ENCODE measurements around the gene MAN2C1.
"Not testable (repeated sequence)": the region's sequence is repeated elsewhere in the genome, so short reads cannot be mapped to it uniquely, and the experiment has no call there.

Gene MAN2C1

DNA sequence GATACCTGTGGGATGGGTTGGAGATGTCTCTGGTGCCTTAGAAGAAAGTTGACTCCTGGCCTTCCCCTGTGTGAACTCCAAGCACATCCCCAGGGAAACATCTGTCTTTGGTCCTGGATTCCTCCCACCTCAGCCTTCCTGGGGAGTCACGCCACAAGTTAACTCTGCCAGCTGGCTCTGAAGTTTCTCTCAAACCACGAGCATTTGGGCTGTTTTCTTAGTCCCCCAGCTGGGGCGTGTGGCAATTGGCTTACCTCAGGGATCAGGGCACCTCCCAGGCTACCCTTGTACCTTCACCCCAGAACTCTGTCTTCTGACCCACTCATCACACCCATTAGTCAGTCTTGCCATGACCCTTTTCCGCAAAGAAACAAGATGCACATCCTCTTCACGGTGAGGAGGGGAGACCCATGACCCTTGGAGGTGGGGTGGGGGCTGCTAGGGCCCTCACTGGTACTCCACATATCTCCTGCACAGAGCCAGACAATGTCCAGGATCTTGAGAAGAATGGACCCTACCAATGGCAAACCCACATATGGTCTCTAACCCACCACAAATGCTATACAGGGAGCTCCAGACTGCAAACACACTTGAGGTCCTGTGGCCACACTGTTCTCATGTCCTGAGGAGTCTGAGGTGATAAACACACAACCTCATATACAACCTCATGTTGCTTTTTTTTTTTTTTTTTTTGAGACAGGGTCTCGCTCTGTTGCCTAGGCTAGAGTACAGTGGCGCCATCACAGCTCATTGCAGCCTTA lies 17.6 kb downstream of the MAN2C1 start:
- no peak overlapping the region for H3K4me3 ChIP-seq (ENCODE audit: low read length)
- no peak overlapping the region for H3K9ac ChIP-seq (ENCODE audit: low read length)
- H3K27ac ChIP-seq (ENCODE audit: low read length) = no peak overlapping the region
- H3K9me3 ChIP-seq (ENCODE audit: control insufficient read depth, low read depth, low read length) = no peaks in the 10 kb centered on the region
- H3K4me1 ChIP-seq (ENCODE audit: control insufficient read depth, low read depth, low read length) = no peaks in the 10 kb centered on the region
- peaks cover 2% of the 10 kb centered on the region for H3K36me3 ChIP-seq (ENCODE audit: control insufficient read depth, low read depth, low read length)
- H3K27me3 ChIP-seq (ENCODE audit: control insufficient read depth, insufficient read depth, low read length) = peaks cover 40% of the 10 kb centered on the region

DNA sequence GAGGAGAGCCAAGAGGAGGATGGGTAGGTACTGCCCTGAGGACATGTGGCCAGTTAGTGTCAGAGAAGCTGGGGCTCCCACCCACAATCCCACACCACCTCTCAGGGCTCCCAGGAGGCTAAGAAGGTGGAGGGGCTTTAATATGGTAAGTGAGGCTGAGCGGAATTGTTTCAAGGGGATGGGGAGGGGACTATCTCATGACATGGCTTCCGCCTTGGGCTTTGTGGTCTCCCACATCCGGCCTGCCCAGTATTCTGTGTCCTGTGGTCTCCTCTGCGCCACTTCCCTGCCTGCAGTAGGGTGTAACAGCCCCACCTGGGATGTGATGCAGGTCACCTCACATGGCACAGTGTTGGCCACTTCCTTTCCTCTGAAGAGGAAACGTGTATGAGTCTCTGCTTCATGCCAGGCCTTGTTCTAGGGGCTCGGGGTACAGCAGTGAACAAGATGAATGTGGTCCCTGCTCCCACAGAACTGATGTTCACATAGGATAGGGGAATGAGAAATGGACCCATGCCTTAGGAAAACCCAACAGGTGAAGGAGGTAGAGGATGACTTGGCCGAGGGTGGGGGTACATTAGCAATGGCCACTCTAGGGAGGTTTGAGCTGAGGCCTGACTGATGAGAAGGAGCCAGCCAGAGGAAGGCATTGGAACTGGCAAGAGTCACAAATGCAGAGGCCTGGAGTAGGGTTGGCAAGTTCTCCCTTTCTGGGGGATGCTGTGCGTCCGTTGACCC lies 18.4 kb downstream of the MAN2C1 start:
- H3K36me3 ChIP-seq (ENCODE audit: control insufficient read depth, low read depth, low read length) = no peaks in the 10 kb centered on the region
- H3K9me3 ChIP-seq (ENCODE audit: control insufficient read depth, low read depth, low read length) = no peaks in the 10 kb centered on the region
- H3K4me3 ChIP-seq (ENCODE audit: low read length) = no peak overlapping the region
- H3K4me1 ChIP-seq (ENCODE audit: control insufficient read depth, low read depth, low read length) = no peaks in the 10 kb centered on the region
- H3K9ac ChIP-seq (ENCODE audit: low read length) = no peak overlapping the region
- peaks cover 45% of the 10 kb centered on the region for H3K27me3 ChIP-seq (ENCODE audit: control insufficient read depth, insufficient read depth, low read length)
- no peak overlapping the region for H3K27ac ChIP-seq (ENCODE audit: low read length)

DNA sequence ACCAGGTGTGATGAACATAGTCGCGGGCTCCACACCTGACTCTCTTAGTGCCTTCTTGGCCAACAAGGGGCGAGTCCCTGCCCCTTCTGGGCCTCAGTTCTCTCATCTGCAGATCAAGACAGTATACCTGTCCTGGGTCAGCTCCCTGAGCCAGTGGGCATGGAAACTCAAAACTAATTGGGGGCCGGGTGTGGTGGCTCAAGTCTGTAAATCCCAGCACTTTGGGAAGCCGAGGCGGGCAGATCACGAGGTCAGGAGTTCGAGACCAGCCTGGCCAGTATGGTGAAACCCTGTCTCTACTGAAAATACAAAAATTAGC lies 19.1 kb downstream of the MAN2C1 start:
- peaks cover 45% of the 10 kb centered on the region for H3K27me3 ChIP-seq (ENCODE audit: control insufficient read depth, insufficient read depth, low read length)
- H3K9ac ChIP-seq (ENCODE audit: low read length); H3K4me3 ChIP-seq (ENCODE audit: low read length); H3K4me1 ChIP-seq (ENCODE audit: control insufficient read depth, low read depth, low read length); H3K36me3 ChIP-seq (ENCODE audit: control insufficient read depth, low read depth, low read length); H3K9me3 ChIP-seq (ENCODE audit: control insufficient read depth, low read depth, low read length); H3K27ac ChIP-seq (ENCODE audit: low read length): not testable (repeated sequence)

DNA sequence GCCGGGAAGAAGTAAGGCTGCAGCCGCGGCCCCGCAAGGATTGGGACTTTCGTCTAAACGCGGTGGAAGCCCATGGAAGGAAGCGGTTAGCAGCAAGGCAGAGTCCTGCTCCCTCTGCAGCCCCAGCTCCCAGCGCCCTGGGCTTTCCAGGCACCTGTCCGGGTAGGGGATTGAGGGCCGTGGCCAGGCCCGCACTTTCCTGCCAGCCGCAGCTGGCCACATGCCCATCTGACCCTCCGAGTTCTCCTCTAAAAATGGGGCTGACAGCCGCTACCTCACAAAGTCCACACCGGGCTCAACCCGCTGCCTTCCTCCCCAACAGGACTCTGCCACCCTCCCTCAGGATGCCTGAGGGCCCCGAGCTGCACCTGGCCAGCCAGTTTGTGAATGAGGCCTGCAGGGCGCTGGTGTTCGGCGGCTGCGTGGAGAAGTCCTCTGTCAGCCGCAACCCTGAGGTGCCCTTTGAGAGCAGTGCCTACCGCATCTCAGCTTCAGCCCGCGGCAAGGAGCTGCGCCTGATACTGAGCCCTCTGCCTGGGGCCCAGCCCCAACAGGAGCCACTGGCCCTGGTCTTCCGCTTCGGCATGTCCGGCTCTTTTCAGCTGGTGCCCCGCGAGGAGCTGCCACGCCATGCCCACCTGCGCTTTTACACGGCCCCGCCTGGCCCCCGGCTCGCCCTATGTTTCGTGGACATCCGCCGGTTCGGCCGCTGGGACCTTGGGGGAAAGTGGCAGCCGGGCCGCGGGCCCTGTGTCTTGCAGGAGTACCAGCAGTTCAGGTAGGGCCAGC lies 19.7 kb downstream of the MAN2C1 start:
- Histone ChIP-seq H3K9me3 (ENCODE audit: control insufficient read depth, low read depth, low read length) (no peaks in the 10 kb centered on the region), H3K27ac (ENCODE audit: low read length) (no peak overlapping the region), H3K27me3 (ENCODE audit: control insufficient read depth, insufficient read depth, low read length) (peaks cover 45% of the 10 kb centered on the region), H3K9ac (ENCODE audit: low read length) (peak overlapping the region; percentile 49), H3K4me1 (ENCODE audit: control insufficient read depth, low read depth, low read length) (no peaks in the 10 kb centered on the region), H3K36me3 (ENCODE audit: control insufficient read depth, low read depth, low read length) (no peaks in the 10 kb centered on the region), H3K4me3 (ENCODE audit: low read length) (peak overlapping the region; percentile 66)

DNA sequence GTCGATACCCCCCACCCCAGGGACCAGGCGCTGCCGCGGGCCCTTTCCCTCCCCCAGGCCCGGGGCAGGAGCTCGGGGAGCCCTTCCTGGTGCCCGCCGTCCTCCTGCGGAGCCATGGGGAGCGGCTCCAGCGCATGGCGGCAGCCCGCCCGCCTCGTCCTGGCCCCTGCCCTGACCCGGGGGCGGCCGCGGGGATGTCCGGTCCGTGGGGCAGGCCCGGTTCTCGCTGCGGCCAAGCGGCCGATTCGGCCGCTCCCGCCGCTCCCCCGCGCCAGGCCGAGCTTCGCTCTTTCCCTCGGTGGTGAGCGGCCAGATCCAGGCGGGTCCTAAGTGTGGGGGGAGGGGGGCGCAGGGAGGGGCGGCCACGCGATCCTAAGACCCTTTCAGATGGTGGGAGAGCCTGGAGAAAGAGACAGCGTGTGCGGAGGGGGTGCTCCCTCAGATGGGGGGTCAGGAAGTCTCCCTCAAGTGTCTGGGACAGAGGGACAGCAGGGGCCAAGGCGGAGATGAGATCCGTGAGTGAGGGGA lies 20.3 kb downstream of the MAN2C1 start:
- Histone ChIP-seq H3K4me3 (ENCODE audit: low read length) (peak overlapping the region; percentile 66), H3K36me3 (ENCODE audit: control insufficient read depth, low read depth, low read length) (no peaks in the 10 kb centered on the region), H3K27ac (ENCODE audit: low read length) (no peak overlapping the region), H3K27me3 (ENCODE audit: control insufficient read depth, insufficient read depth, low read length) (peaks cover 45% of the 10 kb centered on the region), H3K9ac (ENCODE audit: low read length) (peak overlapping the region; percentile 49), H3K4me1 (ENCODE audit: control insufficient read depth, low read depth, low read length) (no peaks in the 10 kb centered on the region), H3K9me3 (ENCODE audit: control insufficient read depth, low read depth, low read length) (no peaks in the 10 kb centered on the region)

DNA sequence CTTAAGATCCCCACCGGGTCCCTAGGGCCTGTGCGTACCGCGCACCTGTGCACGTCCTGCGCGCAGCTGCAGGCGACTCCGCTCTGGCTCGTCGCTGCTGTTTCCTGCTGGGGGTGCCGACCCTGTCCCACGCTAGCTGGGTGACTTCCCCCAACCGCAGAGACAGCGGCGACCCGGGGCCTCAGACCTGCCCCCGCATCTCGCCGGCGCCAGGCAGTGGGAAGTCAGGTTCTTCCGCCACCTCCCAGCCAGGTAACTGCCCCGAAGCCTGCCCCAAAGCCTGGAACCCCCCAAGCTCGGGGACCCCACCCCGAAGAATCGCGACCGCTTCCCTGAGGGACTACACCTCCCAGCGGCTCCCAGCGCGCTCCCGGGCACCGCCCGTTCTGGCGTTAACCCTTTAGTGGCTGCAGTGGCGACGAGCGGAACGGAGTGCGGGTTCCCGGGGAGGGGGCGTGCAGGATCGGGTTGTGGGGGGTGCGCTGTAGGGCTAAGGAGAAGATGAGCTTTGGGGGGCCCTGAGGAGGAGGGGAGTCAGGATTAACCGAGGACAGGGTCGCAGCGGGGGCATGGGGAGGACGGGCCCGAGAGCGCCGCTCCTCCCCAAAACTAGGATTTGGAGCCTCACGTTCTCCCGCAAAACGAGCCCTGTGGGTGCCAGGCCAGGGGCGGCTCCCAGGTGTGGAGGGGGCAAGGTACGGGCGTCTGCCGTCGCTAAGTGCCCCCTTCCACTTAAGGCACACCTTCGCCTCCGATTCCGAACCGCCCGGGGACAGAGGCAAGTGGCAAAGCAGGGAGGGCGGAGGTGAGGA lies 21.0 kb downstream of the MAN2C1 start:
- Histone ChIP-seq H3K9ac (ENCODE audit: low read length) (peak overlapping the region; percentile 49), H3K36me3 (ENCODE audit: control insufficient read depth, low read depth, low read length) (no peaks in the 10 kb centered on the region), H3K9me3 (ENCODE audit: control insufficient read depth, low read depth, low read length) (no peaks in the 10 kb centered on the region), H3K27ac (ENCODE audit: low read length) (no peak overlapping the region), H3K4me1 (ENCODE audit: control insufficient read depth, low read depth, low read length) (no peaks in the 10 kb centered on the region), H3K27me3 (ENCODE audit: control insufficient read depth, insufficient read depth, low read length) (peaks cover 45% of the 10 kb centered on the region), H3K4me3 (ENCODE audit: low read length) (peak overlapping the region; percentile 66)

DNA sequence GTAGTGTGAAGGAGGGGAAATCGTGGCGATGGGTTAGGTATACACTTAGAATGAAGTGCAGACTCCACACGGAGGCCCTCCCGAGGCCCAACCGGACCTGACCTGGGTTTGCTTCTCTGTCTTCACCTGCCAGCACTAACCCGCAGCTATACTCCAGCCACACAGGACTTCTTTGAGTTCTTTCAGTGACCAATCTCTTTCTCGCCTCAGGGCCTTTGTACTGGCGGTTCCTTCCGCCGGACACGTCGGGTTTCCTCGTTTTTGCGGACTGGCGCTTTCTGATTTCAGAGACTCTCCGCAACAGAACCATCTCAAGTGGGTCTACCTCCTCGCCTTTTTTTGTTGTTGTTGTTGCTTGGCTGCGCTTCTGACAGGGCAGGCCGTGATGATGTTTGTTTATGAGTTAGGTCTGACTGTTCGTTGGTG lies 21.6 kb downstream of the MAN2C1 start, which contains the start of gene NEIL1:
Gene NEIL1, plus strand, starts transcription at position 244 of the 426 bp plus-strand sequence. CDS start 1,867 bp downstream, outside the sequence.
- Histone ChIP-seq H3K27me3 (ENCODE audit: control insufficient read depth, insufficient read depth, low read length) (peaks cover 45% of the 10 kb centered on the region), H3K4me3 (ENCODE audit: low read length) (peak within 1 kb of the TSS; percentile 66), H3K36me3 (ENCODE audit: control insufficient read depth, low read depth, low read length) (no peaks in the 10 kb centered on the region), H3K9ac (ENCODE audit: low read length) (peak within 1 kb of the TSS; percentile 49), H3K9me3 (ENCODE audit: control insufficient read depth, low read depth, low read length) (no peaks in the 10 kb centered on the region), H3K4me1 (ENCODE audit: control insufficient read depth, low read depth, low read length) (no peaks in the 10 kb centered on the region), H3K27ac (ENCODE audit: low read length) (no peak within 1 kb of the TSS)

DNA sequence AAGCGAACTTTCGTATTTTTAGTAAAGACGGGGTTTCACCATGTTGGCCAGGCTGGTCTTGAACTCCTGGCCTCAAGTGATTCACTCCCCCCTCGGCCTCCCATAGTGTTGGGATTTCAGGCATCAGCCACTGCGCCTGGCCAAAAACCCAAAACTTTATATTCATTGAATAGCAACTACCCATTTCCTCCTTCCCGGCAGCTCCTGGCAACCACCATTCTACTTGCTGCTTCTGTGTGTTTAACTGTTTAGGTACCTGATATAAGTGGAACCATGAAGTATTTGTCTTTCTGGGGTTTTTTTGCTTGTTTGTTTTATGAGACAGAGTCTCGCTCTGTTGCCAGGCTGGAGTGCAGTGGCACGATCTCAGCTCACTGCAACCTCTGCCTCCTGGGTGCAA lies 24.5 kb downstream of the MAN2C1 start:
- Histone ChIP-seq H3K36me3 (ENCODE audit: control insufficient read depth, low read depth, low read length) (peaks cover 11% of the 10 kb centered on the region), H3K27me3 (ENCODE audit: control insufficient read depth, insufficient read depth, low read length) (peaks cover 33% of the 10 kb centered on the region)
- not testable (repeated sequence) for H3K27ac ChIP-seq (ENCODE audit: low read length); H3K4me1 ChIP-seq (ENCODE audit: control insufficient read depth, low read depth, low read length); H3K4me3 ChIP-seq (ENCODE audit: low read length); H3K9me3 ChIP-seq (ENCODE audit: control insufficient read depth, low read depth, low read length); H3K9ac ChIP-seq (ENCODE audit: low read length)

DNA sequence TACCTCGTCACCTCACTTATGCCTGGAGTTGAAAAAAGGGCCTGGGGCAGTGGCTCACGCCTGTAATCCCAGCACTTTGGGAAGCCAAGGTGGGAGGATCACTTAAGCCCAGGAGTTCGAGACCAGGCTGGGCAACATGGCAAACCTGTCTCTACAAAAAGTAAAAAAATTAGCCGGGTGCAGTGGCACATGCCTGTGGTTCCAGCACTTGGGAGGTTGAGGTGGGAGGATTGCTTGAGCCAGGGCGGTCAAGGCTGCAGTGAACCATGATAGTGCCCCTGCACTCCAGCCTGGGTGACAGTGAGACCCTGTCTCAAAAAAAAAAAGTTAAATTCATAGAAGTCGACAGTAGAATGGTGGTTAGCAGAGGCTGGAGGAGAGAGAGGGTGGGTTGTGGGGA lies 26.2 kb downstream of the MAN2C1 start:
- H3K4me3 ChIP-seq (ENCODE audit: low read length) = no peak overlapping the region
- H3K27me3 ChIP-seq (ENCODE audit: control insufficient read depth, insufficient read depth, low read length) = peaks cover 19% of the 10 kb centered on the region
- no peaks in the 10 kb centered on the region for H3K9me3 ChIP-seq (ENCODE audit: control insufficient read depth, low read depth, low read length)
- peaks cover 11% of the 10 kb centered on the region for H3K36me3 ChIP-seq (ENCODE audit: control insufficient read depth, low read depth, low read length)
- H3K4me1 ChIP-seq (ENCODE audit: control insufficient read depth, low read depth, low read length) = no peaks in the 10 kb centered on the region
- H3K9ac ChIP-seq (ENCODE audit: low read length) = no peak overlapping the region
- no peak overlapping the region for H3K27ac ChIP-seq (ENCODE audit: low read length)

DNA sequence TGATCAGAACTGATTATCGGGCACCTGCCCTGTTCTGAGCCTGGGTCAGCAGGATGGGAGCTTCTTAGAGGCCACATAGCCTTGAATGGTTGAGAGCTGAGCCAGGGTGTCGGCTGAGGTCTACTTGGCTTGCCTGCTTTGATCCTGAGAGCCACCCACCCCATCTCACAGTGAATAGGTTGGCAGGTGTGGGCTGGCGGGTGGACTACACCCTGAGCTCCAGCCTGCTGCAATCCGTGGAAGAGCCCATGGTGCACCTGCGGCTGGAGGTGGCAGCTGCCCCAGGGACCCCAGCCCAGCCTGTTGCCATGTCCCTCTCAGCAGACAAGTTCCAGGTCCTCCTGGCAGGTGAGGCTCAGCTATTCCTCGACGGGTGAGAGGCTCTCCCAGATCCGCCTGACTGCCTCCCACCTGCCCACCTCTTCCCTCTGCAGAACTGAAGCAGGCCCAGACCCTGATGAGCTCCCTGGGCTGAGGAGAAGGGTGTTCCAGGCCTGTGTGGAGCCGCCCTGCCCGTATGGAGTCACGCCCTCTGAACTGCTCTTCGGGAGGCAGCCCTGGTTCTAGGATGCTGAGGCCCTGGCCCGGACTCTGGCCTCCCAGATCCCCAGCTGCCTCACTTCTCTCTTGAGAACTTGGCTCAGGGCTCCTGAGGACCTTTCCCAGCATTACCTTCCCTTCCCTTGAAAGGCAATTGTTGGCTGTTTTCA lies 28.7 kb downstream of the MAN2C1 start:
- peaks cover 11% of the 10 kb centered on the region for H3K36me3 ChIP-seq (ENCODE audit: control insufficient read depth, low read depth, low read length)
- H3K9ac ChIP-seq (ENCODE audit: low read length) = no peak overlapping the region
- peaks cover 7% of the 10 kb centered on the region for H3K4me1 ChIP-seq (ENCODE audit: control insufficient read depth, low read depth, low read length)
- no peak overlapping the region for H3K4me3 ChIP-seq (ENCODE audit: low read length)
- H3K27me3 ChIP-seq (ENCODE audit: control insufficient read depth, insufficient read depth, low read length) = no peaks in the 10 kb centered on the region
- no peak overlapping the region for H3K27ac ChIP-seq (ENCODE audit: low read length)
- H3K9me3 ChIP-seq (ENCODE audit: control insufficient read depth, low read depth, low read length) = no peaks in the 10 kb centered on the region

Data from iPS-18a (cell line).